Forelimb muscle (tissue), 1 donor: ENCODE results near the gene LACTBL1. TPM values are rescaled to one million over a fixed set of nuclear protein-coding genes. Genes with fewer than 3 reads are reported as not detected.
A peak's percentile ranks its signal among the peaks of the same experiment; 100 is the strongest.

ENCODE experiments used
- DNase-seq: peaks from one replicate; pipeline ENCODE4 v3.0.0-alpha.2; 2013; ENCODE audit warnings: low read depth
- polyA plus RNA-seq: library from polyadenylated mRNA; unstranded; fragments of 120-200 nt; gene quantifications from one replicate; pipeline ENCODE4 v1.2.1, GENCODE V29; 2013; ENCODE audit not compliant: insufficient read length

Gene LACTBL1
- polyA plus RNA-seq, 1 donor: not detected

DNA sequence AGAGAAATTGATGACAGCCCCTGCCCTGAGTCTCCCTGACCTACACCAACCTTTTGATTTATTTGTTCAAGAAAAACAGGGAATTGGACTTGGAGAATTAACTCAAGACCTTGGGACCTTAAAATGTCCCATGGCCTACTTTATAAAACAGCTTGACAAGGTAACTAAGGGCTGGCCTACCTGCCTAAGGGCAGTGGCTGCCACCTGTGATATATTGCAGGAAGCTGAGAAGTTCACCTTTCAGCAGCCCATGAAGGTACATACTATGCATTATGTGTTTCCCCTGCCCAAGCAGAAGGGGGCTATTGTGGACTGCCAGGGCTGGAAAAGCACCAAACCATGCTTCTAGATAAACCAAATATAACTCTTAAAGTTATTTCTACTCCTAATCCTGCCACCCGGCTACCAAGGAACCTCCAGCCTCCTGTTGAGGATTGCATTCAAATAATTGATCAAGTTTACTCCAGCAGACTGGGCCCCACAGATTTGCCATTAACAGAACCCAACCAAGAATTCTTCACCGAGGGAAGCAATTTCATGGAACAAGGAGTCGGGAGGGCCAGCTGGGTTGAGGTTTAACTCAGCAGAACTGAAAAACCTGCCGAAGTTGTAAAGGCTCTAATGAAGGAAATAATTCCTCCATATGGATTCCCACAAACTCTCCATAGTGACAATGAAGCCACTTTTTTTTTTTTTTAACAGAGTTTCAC is 28.2 kb downstream of the LACTBL1 start:
- DNase-seq: no peak

DNA sequence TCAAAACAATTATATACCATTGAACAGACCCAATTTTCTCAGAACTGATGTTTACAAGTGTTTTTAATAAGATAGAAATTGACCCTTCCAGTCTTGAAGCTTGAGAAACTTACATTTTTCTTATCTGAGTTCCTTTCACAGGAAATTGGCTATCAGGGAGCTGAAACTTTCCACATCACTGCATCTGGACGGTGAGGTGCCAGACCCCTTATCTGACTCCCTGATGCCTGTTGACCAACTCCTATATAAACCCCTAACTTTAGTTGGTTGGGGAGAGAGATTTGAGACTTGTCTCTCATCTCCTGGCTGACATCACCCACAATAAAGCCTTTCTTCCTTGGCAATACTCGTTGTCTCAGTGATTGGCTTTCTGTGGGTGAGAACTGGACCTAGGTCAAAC is 31.4 kb downstream of the LACTBL1 start:
- DNase-seq: no peak

DNA sequence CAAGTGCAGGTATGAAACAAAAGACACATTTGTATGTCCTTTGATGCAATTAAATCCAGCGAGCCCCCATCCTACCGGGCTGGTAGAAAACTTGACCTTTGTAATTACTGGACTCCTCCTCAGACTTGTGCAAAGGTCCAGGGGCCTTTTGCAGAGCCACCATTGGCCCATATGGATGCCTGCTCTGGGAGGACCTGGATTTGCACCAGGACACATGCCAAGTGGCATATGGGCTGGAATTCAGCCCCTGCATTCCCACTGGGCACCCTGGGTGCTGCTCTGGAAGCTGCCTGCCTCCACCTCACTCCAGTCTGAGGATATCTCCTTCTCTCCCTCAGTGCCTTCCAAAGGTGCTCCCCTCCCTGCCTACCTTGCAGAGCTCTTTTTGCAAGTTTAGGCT is 36.0 kb downstream of the LACTBL1 start:
- DNase-seq: no peak

DNA sequence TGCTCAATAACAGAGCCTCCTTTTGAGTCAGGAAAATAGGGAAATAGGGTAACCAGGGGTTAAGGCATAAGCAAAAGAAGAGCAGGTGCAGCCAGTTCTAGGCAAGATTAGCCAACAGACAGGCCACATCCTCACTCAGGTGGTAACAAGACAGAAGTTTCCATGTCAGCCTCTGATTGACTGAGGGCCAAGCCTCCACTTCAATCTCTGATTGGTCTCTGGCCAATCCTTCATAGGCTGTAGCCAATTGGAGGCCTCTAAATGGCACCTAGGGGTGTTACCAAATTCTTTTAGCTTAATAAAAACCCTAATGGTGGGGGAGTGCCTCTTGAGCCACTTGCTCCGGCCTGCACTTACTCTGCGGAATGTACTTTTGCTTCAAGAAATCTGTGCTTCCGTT is 37.2 kb downstream of the LACTBL1 start:
- DNase-seq: no peak

DNA sequence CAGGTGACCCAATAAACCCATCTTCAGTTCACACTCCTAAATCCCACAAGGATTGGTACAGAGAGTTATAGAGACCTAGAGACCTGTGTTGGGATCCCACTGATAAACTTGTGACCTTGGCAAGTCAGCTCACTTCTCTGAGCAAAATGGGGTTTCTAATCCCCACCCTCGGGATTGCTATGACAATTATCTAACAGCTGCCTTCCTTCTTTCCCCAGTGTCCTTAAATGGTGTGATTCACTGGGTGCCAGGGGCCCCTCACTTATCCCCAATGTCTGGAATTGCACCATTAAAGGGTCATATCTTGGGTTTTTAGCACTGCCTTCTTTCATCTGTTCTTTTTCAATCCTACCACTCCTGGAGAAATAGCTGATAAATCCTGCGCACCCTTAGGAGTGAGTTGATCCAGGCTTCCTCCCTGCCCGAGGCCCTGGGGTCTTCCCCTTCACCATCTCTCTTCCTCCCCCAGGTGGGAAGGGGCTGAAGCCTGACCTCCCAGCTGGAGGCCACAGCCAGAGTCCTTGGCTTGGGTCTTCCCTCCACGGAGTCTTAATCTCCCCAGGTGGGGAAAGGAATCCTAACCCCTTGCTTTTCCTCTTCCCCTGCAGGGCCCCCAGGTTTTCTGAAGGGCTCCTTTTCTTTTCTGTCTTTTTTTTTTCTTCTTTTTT is 39.7 kb downstream of the LACTBL1 start:
- no peak for DNase-seq

DNA sequence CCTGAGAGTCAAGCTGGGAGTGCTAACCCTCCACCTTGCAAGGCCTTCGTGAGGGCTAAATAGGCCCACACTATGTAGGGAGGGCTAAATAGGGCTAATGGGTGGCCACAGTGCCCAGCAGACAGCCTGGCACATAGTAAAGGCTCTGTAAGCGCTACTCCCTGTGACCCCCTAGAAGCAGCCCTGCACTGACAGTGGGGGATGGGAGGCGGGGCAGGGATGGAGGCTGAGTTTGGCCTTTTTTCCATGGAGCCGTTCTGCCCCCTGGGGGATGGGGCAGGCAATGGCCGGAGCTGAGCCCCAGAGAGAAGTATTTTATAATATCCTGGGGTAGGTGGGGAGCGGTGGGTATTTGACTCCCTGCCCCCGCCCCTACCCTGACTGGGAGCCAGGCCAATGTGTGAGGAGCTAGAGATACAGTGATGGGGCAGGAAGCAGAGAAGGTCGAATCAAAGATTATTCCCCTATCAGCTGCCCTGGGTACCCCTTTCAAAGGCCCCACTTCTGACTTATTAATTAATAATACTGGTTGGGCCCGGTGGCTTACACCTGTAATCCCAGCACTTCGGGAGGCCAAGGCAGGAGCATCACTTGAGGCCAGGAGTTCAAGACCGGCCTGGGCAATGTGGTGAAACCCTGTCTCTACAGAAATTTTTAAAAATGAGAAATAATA is 42.3 kb downstream of the LACTBL1 start:
- no peak for DNase-seq

DNA sequence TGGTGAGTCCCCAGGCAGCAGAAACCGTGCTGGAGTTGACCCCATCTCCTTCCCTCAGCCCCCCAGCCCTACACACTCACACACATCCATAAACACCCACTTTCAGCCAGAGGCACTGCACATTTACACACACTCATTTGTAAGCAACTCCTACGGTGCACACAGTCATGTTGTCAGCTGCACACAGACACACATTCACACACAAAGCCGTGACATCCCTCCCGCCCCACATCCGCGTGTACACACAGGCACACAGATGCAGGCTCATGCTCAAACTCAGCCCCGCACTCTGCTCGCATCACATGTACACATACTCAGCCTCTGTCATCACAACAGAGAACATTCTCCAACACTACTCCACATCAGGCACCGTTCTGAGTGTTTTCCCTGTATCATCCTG is 47.6 kb downstream of the LACTBL1 start:
- no peak for DNase-seq

DNA sequence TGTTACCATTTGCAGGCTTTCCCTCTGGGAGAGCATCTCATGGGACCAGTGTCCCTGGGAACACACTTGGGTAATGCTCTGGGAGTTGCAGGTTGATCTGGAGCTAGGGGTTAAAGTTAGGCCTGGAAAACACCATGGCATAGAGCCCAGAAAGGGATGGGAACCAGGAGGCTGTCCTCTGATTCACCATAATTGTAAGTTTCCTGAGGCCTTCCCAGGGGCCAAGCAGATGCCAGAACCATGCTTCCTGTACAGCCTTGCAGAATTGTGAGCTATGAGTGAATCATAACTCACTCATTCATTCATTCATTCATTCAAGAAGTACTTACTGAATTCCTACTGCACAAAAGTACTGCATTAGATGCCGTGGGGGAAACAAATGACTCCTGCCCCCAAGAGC is 50.0 kb downstream of the LACTBL1 start:
- DNase-seq: no peak

DNA sequence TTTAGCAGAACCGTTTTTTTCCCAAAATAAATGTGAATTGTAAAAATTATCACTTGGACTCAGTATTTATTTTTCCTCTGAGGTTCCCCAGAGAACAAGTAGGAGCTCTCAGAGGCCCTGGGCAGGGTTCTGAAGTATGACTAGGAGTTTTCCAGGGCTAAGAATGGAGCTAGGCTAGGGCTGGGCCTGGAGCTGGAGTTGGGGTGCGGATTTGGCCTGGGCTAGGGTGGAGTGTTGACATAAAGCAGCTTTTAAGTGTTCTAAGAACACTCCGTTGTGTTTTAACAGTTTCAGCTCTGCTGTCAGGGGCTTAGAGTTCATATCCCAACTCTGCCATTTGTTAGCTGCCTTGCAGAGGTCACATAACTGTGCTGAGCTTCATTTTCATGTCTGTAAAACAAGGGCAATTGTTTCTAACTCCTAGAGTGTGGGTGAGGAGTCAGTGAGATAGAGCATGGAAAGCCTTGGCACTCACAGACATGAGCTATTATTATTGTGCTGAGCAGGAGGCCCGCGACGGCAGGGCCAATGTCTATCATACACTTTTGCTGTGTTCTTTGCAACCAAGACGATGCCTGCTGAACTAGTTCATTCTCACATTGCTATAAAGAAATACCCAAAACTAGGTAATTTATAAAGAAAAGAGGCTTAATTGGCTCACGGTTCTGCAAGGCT is 51.1 kb downstream of the LACTBL1 start:
- DNase-seq: no peak

DNA sequence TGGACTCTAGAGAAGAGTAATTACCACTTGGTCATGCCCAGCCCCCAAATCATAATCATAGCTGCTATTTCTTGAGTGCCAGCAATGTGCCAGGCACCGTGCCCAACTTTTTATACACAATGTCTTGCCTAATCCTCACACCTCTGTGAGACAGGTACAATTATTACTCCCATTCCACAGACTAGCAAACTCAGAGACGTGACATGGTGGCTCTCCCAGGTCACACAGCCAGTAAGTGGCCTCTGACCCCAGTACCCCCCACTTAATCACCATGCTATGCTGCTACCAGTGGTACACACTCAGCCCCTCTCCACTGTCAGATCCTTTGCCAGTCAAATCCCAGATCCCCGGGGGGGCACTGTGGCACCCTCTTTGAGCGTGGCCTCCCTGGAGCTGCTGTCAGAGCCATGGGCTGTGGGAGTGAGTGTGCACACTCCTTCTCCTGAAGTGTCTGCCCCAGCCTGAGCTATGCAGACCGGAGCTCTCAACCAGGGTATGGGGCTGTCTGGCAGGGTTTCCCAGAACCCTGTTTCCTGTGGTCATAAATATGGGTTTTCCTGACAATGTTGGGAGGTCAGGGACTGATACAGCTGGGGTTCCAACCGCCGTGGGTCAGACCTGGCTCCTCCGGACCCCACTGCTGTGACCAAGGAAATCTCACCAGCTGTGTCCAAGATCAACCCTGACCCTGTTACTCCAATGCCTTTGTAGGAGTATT is 51.8 kb downstream of the LACTBL1 start:
- no peak for DNase-seq

DNA sequence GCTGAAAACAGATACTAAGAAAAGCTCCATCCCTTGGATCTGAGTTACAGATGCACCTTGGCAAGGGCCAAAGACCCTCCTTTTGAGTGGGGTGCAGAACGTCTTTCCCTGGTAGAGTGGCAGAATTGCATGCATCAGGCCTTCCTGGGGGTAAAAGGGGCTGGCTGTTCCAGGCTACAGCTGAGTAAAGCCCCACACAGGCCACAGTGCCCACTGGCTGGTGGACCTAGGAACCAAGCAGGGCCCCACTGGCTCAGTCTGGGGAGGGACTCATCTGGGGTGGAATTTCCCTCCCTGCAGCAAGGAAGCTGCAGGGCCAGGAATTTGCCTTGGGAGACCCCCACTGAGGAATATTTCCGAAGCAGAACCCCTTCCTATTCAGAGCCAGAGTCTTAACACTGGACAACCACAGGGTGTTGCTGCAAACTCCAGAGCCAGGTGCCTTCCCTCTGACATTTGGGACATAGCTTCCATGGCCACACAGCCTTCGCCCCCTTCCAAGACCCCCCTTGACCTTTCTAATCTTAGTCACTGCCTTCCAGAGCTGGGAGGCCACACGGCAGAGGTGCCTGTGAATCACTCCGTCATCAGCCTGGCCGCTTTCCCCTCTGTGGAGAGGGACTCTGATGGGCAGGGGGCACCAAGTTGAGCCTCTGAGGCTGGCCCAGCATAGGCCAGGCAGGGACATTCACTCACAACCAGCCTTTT is 52.5 kb downstream of the LACTBL1 start:
- no peak for DNase-seq

DNA sequence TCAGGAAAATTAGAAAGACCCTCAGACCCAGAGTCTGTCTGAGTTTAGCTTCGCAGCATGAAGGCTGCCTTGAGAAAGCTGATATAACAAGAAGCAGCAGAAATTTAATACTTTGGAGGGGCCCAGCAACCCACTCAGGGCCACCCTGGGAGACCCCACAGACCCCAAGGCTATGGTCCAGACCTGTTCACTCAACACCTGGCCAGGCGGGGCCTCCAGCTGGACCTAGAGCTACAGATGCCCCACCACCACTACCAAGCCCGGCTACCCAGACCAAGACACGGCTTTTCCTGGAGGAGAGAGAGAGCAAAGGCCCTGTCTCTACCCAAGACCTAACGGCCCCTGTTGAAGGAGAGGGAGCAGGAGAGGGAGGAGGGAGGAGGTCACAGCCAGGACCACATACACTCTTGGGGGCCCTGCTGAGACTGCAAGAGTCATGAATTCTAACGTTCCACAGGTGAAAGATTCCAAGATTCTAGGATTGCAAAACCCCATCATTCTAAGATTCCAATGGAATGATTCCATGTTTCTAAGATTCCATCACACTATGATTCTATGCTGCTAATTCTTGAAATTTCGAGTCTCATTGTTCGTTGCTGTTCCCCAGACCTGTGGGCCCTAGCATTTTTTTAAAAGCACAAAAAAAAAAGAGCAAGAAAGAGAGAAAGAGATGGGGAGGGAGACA is 53.2 kb downstream of the LACTBL1 start:
- DNase-seq: no peak

DNA sequence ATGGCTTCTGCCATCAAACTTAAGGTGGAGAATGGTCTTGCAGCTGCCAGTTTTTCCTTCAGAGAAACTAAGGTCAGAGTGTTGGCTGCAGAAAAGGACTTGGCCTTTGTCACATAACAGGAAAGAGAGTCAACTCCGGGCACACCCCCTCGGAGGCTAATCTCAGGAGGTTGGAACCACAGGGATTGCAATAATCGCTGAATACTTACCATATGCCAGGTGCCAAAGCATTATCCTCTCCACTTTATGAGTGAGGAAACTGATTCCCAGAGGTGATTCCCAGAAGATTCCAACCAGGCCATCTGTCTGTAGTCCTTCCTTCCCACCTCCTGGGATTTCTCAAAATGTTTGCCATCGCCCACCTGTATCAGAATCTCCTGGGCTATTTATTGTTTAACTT is 54.0 kb downstream of the LACTBL1 start:
- no peak for DNase-seq

DNA sequence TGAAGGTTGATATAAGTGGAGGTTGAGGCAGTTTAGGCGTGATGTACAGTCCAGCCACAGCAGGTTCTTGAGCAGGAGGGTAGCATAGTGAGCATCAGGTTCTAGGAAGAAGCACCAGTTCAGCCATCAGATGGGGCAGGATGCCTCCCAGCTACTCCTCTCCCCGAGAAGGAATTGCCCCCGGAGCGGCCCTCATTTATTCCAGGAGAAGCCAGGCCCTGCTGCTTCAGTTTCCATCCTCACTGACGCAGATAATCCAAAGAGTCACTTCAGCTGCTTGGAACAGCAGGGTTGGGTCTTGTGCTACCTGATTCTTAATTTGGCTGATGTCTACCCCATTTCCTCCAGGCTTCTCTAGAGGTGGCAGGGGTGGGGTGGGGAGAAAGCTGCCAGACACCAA is 54.7 kb downstream of the LACTBL1 start:
- DNase-seq: no peak

DNA sequence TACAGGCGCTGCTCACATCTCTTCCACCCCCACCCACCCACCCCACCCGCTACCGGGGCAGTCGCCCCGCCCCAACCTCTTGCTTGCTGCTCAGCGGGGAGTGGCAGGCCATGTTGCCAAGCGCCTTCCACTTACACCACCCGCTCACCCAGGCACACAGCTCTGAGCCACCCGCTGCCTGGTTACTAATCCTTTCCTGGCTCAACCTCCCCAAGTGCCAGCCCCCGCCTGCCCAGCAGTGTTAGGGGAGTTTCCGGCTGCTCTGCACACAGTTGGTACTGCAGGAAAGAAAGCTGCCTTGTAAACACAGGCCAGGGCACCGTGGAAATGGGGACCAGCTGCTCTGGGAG is 56.2 kb downstream of the LACTBL1 start:
- DNase-seq: peak; percentile 13

DNA sequence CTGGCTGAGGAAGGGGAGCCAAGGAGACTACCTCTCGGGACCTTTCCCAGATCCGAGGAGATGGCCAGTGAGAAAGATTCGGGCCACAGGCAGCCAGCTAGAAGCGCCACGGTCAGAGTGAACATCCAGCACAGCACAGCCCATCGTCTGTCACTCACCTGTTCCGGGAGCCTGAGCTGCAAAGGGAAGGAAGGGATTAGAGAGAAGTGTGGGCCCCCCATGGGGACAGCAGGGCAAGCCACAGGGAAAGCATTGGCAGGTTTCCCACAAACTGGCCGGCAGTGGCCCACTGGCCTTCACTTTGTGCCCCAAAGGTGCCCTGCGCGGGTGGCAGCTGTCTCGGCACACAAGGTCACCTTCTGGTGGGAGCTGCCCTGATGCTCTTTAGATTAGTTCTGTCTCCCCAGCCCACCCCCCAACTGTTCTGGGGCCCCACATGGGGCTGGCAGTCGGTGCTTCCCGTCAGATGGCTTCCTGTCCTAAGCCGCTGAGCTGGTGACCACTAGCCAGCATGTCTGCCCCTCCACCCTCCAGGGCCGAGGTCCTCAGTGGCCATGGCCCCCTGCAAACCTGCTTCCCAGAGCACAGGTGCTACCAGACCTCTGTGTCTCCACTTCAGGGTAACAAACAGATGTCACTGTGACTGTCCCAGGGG is 56.7 kb downstream of the LACTBL1 start:
- DNase-seq: no peak

DNA sequence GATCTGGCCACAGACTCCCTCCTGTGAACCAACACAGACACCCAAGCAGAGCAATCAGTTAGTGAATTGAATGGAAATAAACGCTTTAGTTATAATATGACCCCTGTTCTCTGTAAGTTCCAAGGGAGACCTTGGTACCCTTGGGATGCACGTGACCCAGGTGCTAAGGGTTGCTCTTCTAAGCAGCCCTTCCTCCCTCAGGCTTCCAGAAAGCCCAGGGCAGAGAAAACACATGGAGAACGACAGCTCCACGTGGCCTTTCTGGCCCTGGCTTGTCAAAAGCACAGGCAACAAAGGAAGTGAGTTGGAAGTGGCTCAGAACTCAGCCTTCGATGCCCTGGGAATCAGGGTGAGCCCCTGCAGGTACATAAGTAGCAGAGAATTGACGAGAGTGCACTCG is 57.4 kb downstream of the LACTBL1 start:
- DNase-seq: no peak

DNA sequence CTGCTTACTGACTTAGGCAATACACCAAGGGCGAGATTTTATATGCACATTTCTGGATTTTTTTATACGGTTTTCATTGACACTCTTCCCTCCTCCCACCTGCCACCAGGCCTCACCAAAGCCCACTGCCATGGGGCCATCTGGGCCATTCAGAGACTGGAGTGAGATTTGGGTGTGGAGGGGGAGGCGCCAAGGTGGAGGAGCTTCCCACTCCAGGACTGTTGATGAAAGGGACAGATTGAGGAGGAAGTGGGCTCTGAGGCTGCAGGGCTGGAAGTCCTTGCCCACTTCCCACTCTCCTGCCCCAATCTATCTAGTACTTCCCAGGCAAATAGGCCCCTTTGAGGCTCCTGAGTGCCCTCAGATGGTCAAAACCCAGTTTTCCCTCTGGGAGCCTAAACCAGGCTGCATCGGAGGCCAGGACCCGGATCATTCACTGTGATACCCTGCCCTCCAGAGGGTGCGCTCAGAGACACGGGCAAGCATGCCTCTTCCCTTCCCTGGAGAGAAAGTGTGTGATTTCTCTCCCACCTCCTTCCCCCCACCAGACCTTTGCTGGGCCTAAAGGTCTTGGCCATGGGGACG is 57.9 kb downstream of the LACTBL1 start:
- DNase-seq: no peak

DNA sequence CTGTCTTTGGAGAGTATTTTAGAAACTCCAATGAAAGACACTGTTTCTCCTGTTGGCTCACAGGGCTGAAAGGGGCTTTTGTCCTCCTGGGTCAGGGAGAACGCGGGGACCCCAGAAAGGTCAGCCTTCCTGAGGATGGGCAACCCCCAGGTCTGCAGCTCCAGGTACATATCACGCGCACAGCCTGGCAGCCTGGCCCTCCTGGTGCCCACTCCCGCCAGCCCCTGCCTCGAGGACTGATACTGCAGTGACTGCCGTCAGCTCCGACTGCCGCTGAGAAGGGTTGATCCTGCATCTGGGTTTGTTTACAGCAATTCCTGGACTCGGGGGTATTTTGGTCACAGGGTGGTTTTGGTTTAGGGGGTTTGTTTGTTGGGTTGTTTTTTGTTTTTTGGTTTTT is 58.5 kb downstream of the LACTBL1 start:
- no peak for DNase-seq
